COLO668 (cell line): ENCODE measurements around the gene FDCSP.
"Not testable (repeated sequence)": the region's sequence is repeated elsewhere in the genome, so short reads cannot be mapped to it uniquely, and the experiment has no call there.

Source experiments
- DNase-seq: peaks from one replicate; lab custom pipeline; 2025; ENCODE audit not compliant: unreplicated experiment; lab: John Stamatoyannopoulos, UW

The FDCSP gene

GRCh38 chr4:70225824-70226223 lies at the start of gene FDCSP:
FDCSP (plus strand) TSS chr4:70226124; CDS start chr4:70231195, 5,071 bp downstream.
- DNase-seq = no peak

GRCh38 chr4:70177090-70177489 lies 48.8 kb upstream of the FDCSP start:
- DNase-seq = no peak

- DNase-seq = no peak
These were observed 47.8 kb upstream of the FDCSP start for GRCh38 chr4:70178075-70178660.

- no peak for DNase-seq
These were observed 46.1 kb upstream of the FDCSP start for GRCh38 chr4:70179811-70180210.

- DNase-seq = no peak
These were observed 44.1 kb upstream of the FDCSP start for GRCh38 chr4:70181864-70182263.

GRCh38 chr4:70182517-70183167 lies 43.3 kb upstream of the FDCSP start:
- DNase-seq = no peak

GRCh38 chr4:70183168-70183939 lies 42.6 kb upstream of the FDCSP start:
- DNase-seq = peak; percentile 8

GRCh38 chr4:70183940-70184246 lies 42.0 kb upstream of the FDCSP start:
- DNase-seq = no peak

- no peak for DNase-seq
These were observed 38.7 kb upstream of the FDCSP start for GRCh38 chr4:70187216-70187615.

GRCh38 chr4:70190579-70190978 lies 35.3 kb upstream of the FDCSP start:
- DNase-seq = no peak

- no peak for DNase-seq
These were observed 34.3 kb upstream of the FDCSP start for GRCh38 chr4:70191647-70192046.

GRCh38 chr4:70192895-70193294 lies 33.0 kb upstream of the FDCSP start:
- no peak for DNase-seq

GRCh38 chr4:70195425-70195824 lies 30.5 kb upstream of the FDCSP start, which contains the start of gene ODAM:
ODAM (plus strand) TSS chr4:70195725; CDS start chr4:70196544, 819 bp downstream.
- no peak for DNase-seq

- DNase-seq = no peak
These were observed 29.1 kb upstream of the FDCSP start for GRCh38 chr4:70196857-70197256.

GRCh38 chr4:70197842-70198241 lies 28.1 kb upstream of the FDCSP start:
- DNase-seq = no peak

- DNase-seq = no peak
These were observed 22.3 kb upstream of the FDCSP start for GRCh38 chr4:70203601-70204000.

- DNase-seq = not testable (repeated sequence)
These were observed 13.2 kb upstream of the FDCSP start for GRCh38 chr4:70212752-70213151.

GRCh38 chr4:70216109-70216508 lies 9.8 kb upstream of the FDCSP start:
- DNase-seq = not testable (repeated sequence)

- not testable (repeated sequence) for DNase-seq
These were observed 9.4 kb upstream of the FDCSP start for GRCh38 chr4:70216550-70216949.

- DNase-seq = not testable (repeated sequence)
These were observed 4.5 kb upstream of the FDCSP start for GRCh38 chr4:70221389-70221788.

- not testable (repeated sequence) for DNase-seq
These were observed 4.1 kb upstream of the FDCSP start for GRCh38 chr4:70221818-70222217.

- no peak for DNase-seq
These were observed 10.2 kb downstream of the FDCSP start for GRCh38 chr4:70236125-70236524.
